ENCODE data around the gene GJD3.

DNA sequence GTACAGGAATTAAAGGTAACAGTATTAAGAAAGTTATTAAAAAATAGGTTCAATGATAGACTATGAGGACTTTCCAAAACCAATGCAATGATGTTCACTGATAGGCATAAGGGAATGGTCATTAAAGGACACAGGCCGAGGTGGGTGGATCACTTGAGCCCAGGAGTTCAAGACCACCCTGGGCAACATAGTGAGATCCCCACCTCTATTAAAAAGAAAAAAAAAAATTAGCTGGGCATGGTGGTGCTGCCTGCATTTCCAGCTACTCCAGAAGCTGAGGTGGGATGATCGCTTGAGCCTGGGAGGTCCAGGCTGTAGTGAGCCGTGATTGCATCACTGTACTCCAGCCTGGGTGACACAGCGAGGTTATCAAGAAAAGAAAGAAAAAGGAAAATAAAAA is 47.3 kb upstream of the GJD3 start:
- TF ChIP-seq, protein P1, sequence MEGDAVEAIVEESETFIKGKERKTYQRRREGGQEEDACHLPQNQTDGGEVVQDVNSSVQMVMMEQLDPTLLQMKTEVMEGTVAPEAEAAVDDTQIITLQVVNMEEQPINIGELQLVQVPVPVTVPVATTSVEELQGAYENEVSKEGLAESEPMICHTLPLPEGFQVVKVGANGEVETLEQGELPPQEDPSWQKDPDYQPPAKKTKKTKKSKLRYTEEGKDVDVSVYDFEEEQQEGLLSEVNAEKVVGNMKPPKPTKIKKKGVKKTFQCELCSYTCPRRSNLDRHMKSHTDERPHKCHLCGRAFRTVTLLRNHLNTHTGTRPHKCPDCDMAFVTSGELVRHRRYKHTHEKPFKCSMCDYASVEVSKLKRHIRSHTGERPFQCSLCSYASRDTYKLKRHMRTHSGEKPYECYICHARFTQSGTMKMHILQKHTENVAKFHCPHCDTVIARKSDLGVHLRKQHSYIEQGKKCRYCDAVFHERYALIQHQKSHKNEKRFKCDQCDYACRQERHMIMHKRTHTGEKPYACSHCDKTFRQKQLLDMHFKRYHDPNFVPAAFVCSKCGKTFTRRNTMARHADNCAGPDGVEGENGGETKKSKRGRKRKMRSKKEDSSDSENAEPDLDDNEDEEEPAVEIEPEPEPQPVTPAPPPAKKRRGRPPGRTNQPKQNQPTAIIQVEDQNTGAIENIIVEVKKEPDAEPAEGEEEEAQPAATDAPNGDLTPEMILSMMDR (conservative IDR thresholded peaks at IDR 0.05), result no peak
- no peak for TF ChIP-seq EZH2 (IDR thresholded peaks at IDR 0.05; ENCODE audit: low read depth)

Measured in PC-9 (cell line).